ENCODE results near the gene DAB2. TPM values are rescaled to one million over a fixed set of nuclear protein-coding genes. Genes with fewer than 3 reads are reported as not detected.

Gene DAB2
- total RNA-seq, 4 donors from 2014 or later, result 7.2 to 18.5 (median 16.3) TPM

GRCh38 chr5:39376293-39376714, 48.5 kb downstream of the DAB2 start:
- H3K4me3 ChIP-seq, result no peak overlapping the region
- in situ Hi-C loops (cut with MboI; ENCODE audit: low sequenced_read_pairs in 4 of 4) (loop anchor here in 3 of 4 donors (5.0 to 25.0 kb wide), 3 partner anchors 161 to 171 kb away; no protein-coding TSS in a partner anchor), intact Hi-C loops (cut with DNase I; ENCODE audit: low total_unique reads) (loop anchor here (1.0 kb wide), 1 partner anchor 171 kb away; no protein-coding TSS in a partner anchor)
- no peak for TF ChIP-seq POLR2A (IDR thresholded peaks at IDR 0.05)
- peak; percentile 45 to 72 (median 53) for TF ChIP-seq CTCF (IDR thresholded peaks at IDR 0.05 in 4 of 5, conservative IDR thresholded peaks at IDR 0.05 in 1 of 5)
- no peaks in the 10 kb centered on the region for H3K4me1 ChIP-seq
- no peak for DNase-seq
- H3K36me3 ChIP-seq, result peaks cover 0 to 6% of the 10 kb centered on the region in 2 donors
- no peaks in the 10 kb centered on the region for H3K9me3 ChIP-seq
- ATAC-seq, result peak in 1 of 2 donors; percentile 58
- H3K27me3 ChIP-seq, result no peaks in the 10 kb centered on the region
- H3K27ac ChIP-seq, result no peak overlapping the region

- no peak for TF ChIP-seq POLR2A (IDR thresholded peaks at IDR 0.05)
- TF ChIP-seq CTCF (IDR thresholded peaks at IDR 0.05 in 4 of 5, conservative IDR thresholded peaks at IDR 0.05 in 1 of 5), result no peak
- DNase-seq, result no peak
- intact Hi-C loops (cut with DNase I; ENCODE audit: low total_unique reads) (no loop called here), in situ Hi-C loops (cut with MboI; ENCODE audit: low sequenced_read_pairs in 4 of 4) (loop anchor here in 1 of 4 donors (10.0 kb wide), 1 partner anchor 171 kb away; no protein-coding TSS in a partner anchor)
- Histone ChIP-seq H3K27ac (no peak overlapping the region), H3K9me3 (no peaks in the 10 kb centered on the region), H3K4me3 (no peak overlapping the region), H3K27me3 (no peaks in the 10 kb centered on the region), H3K4me1 (no peaks in the 10 kb centered on the region), H3K36me3 (peaks cover 0 to 6% of the 10 kb centered on the region in 2 donors)
- no peak for ATAC-seq
Measured at GRCh38 chr5:39373791-39374190, 51.0 kb downstream of the DAB2 start.

GRCh38 chr5:39371367-39371635, 53.5 kb downstream of the DAB2 start:
- H3K27me3 ChIP-seq, result no peaks in the 10 kb centered on the region
- no peak overlapping the region for H3K27ac ChIP-seq
- H3K4me1 ChIP-seq, result no peaks in the 10 kb centered on the region
- no peak for DNase-seq
- ATAC-seq, result no peak
- in situ Hi-C loops (cut with MboI; ENCODE audit: low sequenced_read_pairs in 4 of 4), result loop anchor here in 1 of 4 donors (10.0 kb wide), 1 partner anchor 174 kb away; no protein-coding TSS in a partner anchor
- H3K4me3 ChIP-seq, result no peak overlapping the region
- no peaks in the 10 kb centered on the region for H3K9me3 ChIP-seq
- peaks cover 0 to 6% of the 10 kb centered on the region in 2 donors for H3K36me3 ChIP-seq
- intact Hi-C loops (cut with DNase I; ENCODE audit: low total_unique reads), result no loop called here
- TF ChIP-seq CTCF (IDR thresholded peaks at IDR 0.05 in 4 of 5, conservative IDR thresholded peaks at IDR 0.05 in 1 of 5) (no peak), POLR2A (IDR thresholded peaks at IDR 0.05) (no peak)

- in situ Hi-C loops (cut with MboI; ENCODE audit: low sequenced_read_pairs in 4 of 4), result loop anchor here in 1 of 4 donors (10.0 kb wide), 1 partner anchor 174 kb away; no protein-coding TSS in a partner anchor
- H3K27ac ChIP-seq, result no peak overlapping the region
Measured at GRCh38 chr5:39370555-39371366, 54.0 kb downstream of the DAB2 start.

More at GRCh38 chr5:39370555-39371366, 54.0 kb downstream of the DAB2 start:
- TF ChIP-seq CTCF (IDR thresholded peaks at IDR 0.05 in 4 of 5, conservative IDR thresholded peaks at IDR 0.05 in 1 of 5) (no peak), POLR2A (IDR thresholded peaks at IDR 0.05) (no peak)
- Histone ChIP-seq H3K4me1 (no peaks in the 10 kb centered on the region), H3K4me3 (no peak overlapping the region), H3K9me3 (no peaks in the 10 kb centered on the region), H3K36me3 (peaks cover 0 to 6% of the 10 kb centered on the region in 2 donors), H3K27me3 (no peaks in the 10 kb centered on the region)
- intact Hi-C loops (cut with DNase I; ENCODE audit: low total_unique reads), result no loop called here
- ATAC-seq (no peak), DNase-seq (no peak)

Measured in gastrocnemius medialis (tissue), 4 donors.